Measurements from ENCODE around the gene RABGAP1. TPM values are rescaled to one million over a fixed set of nuclear protein-coding genes. Genes with fewer than 3 reads are reported as not detected.
A peak's percentile ranks its signal among the peaks of the same experiment; 100 is the strongest.

Gene RABGAP1
- total RNA-seq, 1 experiment from 2014 or later = 21.4 TPM

DNA sequence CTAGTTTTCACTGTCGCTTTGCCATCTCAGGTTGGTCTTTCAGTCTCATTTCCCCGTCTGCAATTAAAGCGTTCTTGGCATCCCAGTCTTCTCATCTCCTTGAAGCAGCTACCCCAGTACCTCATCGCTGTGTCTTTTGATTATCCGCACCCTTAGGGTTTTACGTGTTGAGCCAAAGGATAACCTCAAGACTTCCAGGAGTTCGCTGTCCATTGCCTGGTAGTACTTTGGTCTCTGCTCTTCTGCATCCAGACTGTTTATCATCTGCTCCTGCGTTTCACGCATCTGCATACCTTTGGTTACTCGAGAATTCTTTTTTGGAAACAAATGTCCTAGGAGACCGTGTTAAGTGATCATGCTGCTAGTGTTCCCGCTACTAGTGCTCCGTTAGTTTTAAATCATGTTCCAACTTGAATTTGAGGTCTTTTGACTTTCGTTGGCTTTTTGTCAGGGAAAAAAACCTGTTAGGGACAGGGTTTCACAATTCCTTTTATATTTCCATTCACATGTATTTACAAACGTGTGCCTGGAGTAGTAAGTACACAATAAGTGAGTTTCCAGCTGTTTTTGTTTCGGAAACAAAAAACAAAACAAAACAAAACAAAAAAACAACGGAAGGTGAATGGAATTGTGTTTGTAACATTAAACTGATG is 888 bp downstream of the RABGAP1 start:
- DNase-seq (ENCODE audit: extremely low read depth, low read depth) = peak; percentile 7

- DNase-seq (ENCODE audit: extremely low read depth, low read depth) = no peak
Measured at GRCh38 chr9:122944960-122945888, 4.4 kb downstream of the RABGAP1 start.

- no peak for DNase-seq (ENCODE audit: extremely low read depth, low read depth)
Measured at GRCh38 chr9:122946461-122947005, 5.7 kb downstream of the RABGAP1 start.

DNA sequence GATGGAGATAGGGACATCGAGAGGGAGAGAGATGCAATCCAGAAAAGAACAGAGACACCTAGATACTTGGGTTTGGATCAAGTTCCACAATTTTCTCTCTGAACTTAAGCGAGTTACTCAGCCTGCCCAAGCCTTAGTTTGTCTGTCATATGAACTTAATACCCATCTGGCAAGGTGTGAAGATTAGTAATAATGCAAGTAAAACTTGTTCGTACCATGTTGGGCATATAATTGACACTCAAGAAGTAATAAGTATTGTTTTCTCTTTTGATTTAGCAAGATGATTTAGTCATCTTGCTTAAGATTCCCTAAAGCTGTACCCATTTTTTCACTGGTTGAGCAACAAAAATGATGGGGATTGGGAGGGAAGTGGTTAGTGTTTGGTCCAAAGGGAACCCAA is 7.5 kb downstream of the RABGAP1 start:
- DNase-seq (ENCODE audit: extremely low read depth, low read depth) = no peak

DNA sequence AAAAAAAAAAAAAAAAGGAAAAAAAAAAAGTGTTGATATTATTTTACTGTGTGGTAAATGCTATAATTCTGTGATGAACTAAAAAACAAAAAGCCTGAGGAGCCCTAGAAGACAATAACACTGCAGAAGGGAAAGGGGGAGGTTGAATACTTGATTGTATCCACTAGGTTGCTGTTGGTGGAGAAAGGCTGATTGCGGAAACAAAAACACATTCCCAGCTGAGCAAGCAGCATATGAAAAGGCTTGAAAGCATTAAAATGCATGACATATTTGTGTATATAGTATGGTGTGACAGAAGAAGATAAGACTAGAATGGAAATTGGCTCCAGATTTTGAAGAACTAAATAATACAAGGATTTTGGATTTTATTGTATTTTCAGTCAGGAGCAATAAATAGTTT is 8.9 kb downstream of the RABGAP1 start:
- DNase-seq (ENCODE audit: extremely low read depth, low read depth) = no peak

GRCh38 chr9:122950263-122950662 is 9.4 kb downstream of the RABGAP1 start:
- no peak for DNase-seq (ENCODE audit: extremely low read depth, low read depth)

DNA sequence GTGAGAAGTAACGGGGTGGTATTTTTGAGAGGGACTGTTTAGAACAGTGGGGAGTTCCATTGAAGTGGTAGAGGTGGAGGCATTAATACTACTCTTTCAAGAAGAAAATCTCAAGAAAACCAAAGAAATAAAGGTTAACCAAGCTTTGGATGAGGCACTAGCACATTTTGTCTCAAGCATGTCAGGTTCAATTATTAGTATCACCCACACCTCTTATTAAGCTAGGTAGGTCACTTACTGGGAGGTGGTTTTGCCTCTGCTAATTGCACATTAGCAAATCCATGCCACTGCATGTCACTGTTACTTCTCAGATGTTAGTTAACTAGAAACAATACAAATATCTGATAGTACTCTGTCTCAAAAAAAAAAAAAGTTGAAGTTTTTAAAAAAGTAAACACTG is 10.2 kb downstream of the RABGAP1 start:
- DNase-seq (ENCODE audit: extremely low read depth, low read depth) = no peak

DNA sequence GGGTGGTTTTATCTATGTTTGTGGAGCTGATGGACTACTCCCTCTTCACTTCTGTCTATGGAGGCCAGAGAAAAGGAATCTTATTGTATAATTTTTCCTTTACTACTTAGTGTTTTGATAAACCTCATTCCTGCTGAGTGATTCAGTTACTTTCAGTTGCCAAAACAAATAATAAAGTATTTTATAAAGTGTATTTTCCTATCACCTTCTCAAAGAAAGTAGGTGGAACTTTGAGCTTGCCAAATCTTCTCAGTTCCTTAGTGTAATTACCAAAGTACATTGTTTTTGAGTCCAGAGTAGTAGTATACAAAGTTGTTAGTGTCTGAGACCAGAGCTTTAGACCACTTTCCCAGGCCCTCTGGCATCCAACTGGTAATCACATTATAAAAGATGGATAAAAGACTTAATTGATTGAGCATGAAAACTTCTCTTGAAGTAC is 13.5 kb downstream of the RABGAP1 start:
- no peak for DNase-seq (ENCODE audit: extremely low read depth, low read depth)

DNA sequence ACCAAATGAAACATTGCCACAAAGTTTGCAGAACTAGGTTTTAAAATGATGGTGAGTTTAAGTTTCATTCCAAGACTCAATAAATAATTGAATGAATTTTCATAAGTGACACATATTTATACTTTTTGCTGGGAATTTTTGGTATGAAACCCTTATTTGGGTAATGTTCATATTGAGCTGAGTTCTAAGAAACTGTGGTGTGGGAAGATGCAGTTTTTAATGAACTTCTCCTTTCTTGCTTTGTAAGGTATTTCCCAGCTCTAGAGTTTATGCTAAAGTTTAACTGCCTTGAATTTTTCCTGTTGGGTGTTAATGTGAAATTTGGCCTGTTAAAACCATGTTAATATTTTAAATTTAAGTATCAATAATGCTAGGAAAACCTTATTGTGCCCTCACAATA is 15.1 kb downstream of the RABGAP1 start:
- no peak for DNase-seq (ENCODE audit: extremely low read depth, low read depth)

GRCh38 chr9:122961139-122961538 is 20.3 kb downstream of the RABGAP1 start:
- no peak for DNase-seq (ENCODE audit: extremely low read depth, low read depth)

GRCh38 chr9:122975196-122975595 is 34.4 kb downstream of the RABGAP1 start:
- no peak for DNase-seq (ENCODE audit: extremely low read depth, low read depth)

DNA sequence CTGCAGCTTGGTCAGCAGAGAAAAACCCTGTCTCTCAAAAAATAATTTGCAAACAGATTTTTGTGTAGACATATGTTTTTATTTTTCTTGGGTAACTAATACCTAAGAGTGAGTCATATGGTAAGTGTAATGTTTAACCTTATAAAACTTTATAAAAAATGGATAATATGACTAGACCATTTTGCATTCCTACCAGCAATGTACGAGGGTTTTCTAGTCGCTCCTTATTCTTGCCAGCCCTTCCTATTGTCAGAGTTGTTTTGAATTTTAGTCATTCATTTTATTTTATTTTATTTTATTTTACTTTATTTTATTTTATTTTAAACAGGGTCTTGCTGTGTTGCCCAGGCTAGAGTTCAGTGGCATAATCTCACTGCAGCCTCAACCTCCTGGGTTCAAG is 37.8 kb downstream of the RABGAP1 start:
- DNase-seq (ENCODE audit: extremely low read depth, low read depth) = no peak

- DNase-seq (ENCODE audit: extremely low read depth, low read depth) = no peak
Measured at GRCh38 chr9:122986010-122986409, 45.2 kb downstream of the RABGAP1 start.

DNA sequence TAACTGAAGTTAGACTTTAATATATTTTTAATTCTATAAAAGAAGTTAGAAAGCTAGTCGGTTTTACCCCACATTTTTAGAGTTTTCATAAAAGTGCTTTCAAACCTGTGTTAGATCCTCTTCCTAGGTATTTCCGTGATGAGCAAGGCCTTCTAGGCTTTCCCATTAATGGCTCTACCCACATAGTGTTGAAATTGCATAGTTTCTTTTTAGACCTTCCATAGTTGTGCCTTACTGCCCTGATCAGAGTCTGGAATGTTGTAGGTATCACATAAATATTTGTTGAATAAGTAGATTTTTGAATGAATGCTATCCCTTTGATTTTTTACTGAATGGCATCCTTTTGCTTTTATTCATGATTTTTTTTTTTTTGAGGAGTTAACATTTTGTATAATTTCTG is 47.3 kb downstream of the RABGAP1 start:
- DNase-seq (ENCODE audit: extremely low read depth, low read depth) = no peak

DNA sequence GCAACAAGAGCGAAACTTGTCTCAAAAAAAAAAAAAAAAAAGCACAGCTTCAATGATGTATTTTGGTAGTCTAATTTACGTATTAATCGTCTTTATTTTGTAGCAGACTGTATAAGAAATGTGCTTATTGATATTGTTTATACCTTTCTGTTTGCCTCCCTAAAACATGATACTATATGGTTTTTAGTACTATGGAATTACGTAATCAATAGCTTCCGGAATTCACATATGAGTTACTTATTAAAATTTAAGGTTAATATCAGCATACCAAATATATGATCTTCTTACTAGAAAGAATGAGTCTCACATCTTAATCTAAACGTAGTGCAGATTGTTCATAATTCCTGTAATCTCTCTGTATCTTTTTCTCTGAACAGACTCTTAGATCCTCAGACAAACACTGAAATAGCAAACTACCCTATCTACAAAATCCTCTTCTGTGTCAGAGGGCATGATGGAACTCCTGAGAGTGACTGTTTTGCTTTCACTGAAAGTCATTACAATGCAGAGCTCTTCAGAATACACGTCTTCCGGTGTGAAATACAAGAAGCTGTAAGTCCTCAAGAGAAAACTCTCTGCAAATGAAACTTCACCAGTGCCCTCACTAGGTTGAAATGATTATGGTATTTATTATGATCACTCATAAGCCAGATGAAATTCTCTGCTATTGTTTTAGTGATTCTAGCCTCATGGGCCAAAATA is 48.3 kb downstream of the RABGAP1 start:
- DNase-seq (ENCODE audit: extremely low read depth, low read depth) = no peak

DNA sequence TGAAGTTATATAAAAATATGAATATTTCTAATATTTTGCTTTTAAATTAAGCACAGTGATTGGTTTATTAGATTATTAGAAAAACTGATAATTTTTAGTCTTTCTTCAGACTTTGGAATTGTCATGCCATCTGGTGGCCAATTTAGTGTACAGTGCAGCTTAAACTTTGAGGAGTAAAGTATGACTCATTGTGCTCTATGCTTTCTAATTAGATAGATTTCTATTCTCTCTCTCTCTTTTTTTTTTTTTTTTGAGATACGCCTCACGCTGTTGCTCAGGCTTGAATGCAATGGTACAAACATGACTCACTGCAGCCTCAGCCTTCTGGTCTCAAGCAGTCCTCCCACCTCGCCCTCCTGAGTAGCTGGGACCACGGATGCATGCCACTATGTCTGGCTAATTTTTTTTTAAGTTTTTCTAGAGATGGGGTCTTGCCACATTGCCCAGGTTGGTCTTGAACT is 50.6 kb downstream of the RABGAP1 start:
- peak; percentile 41 for DNase-seq (ENCODE audit: extremely low read depth, low read depth)

- DNase-seq (ENCODE audit: extremely low read depth, low read depth) = no peak
Measured at GRCh38 chr9:122996586-122996985, 55.8 kb downstream of the RABGAP1 start.

- no peak for DNase-seq (ENCODE audit: extremely low read depth, low read depth)
Measured at GRCh38 chr9:122998448-122998847, 57.6 kb downstream of the RABGAP1 start.

- DNase-seq (ENCODE audit: extremely low read depth, low read depth) = no peak
Measured at GRCh38 chr9:123000371-123001068, 59.7 kb downstream of the RABGAP1 start.

DNA sequence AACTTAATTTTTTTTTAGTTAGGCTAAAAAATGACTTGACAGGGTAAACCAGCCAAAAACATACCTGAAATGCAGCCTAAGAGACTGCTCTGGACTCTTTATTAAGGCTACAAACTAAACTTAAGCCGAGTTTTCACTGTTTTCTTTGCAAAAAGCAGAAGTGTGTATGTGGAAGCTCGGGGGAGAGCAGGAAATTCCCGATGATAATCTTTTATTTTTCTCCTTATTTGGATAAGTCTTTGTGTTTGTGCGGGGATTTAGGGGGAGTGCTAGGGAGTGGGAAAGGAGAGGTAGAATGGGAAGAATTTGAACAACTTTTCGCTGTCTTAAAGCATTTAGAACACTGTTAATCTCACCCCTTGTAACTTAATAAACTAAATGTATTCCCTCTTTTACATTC is 61.9 kb downstream of the RABGAP1 start:
- DNase-seq (ENCODE audit: extremely low read depth, low read depth) = no peak
